ENCODE data around the gene UACA. TPM values are rescaled to one million over a fixed set of nuclear protein-coding genes. Genes with fewer than 3 reads are reported as not detected.

UACA gene
- total RNA-seq, 4 donors from 2014 or later: 35.9 to 78.9 (median 50.5) TPM

GRCh38 chr15:70802629-70803028 is 39.3 kb upstream of the UACA start:
- H3K4me1 ChIP-seq: peaks cover 0 to 25% (median 15%) of the 10 kb centered on the region in 3 donors
- ATAC-seq: no peak
- WGBS, 2 donors (ENCODE audit: low coverage in 1 of 2): 67 to 81% methylated on average over 3 to 4 of the region's 4 CpGs
- no peaks in the 10 kb centered on the region for H3K9me3 ChIP-seq
- TF ChIP-seq CTCF (IDR thresholded peaks at IDR 0.05): no peak
- no peak for TF ChIP-seq POLR2AphosphoS5 (IDR thresholded peaks at IDR 0.05)
- H3K4me3 ChIP-seq: no peak overlapping the region
- H3K27me3 ChIP-seq: no peaks in the 10 kb centered on the region
- no peak overlapping the region for H3K27ac ChIP-seq
- no peaks in the 10 kb centered on the region for H3K36me3 ChIP-seq

DNA sequence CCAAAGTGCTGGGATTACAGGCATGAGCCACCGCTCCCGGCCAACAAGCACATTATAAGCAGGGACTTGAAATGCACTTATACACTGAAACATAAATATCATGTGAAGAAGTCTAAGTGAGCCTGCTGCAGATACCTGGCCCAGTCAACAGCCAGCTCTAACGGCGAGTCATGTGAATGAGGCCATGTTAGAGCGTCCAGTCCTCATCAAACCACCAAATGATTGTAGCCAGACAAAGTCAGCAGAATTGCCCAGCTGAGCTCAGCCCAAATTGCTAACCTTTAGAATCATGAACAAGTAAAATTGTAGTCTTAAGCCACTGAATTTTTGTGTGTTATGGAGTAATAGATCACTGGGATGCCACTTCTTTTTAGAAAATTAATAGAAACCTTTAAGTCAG is 37.8 kb upstream of the UACA start:
- H3K4me1 ChIP-seq: peaks cover 0 to 20% (median 15%) of the 10 kb centered on the region in 3 donors
- H3K9me3 ChIP-seq: no peaks in the 10 kb centered on the region
- H3K27me3 ChIP-seq: no peaks in the 10 kb centered on the region
- H3K27ac ChIP-seq: peak overlapping the region in 3 of 4 donors; percentile 18 to 63 (median 44)
- H3K4me3 ChIP-seq: no peak overlapping the region
- WGBS, 2 donors (ENCODE audit: low coverage in 1 of 2): 100% methylated on average over 2 of the region's 5 CpGs; no CpG with 5 or more reads in 1 of the 2 donors
- no peaks in the 10 kb centered on the region for H3K36me3 ChIP-seq
- TF ChIP-seq CTCF (IDR thresholded peaks at IDR 0.05): no peak
- TF ChIP-seq POLR2A (IDR thresholded peaks at IDR 0.05): no peak
- TF ChIP-seq EP300 (IDR thresholded peaks at IDR 0.05): no peak
- no peak for TF ChIP-seq POLR2AphosphoS5 (IDR thresholded peaks at IDR 0.05)
- no peak for ATAC-seq

- peak overlapping the region in 3 of 4 donors; percentile 44 to 72 (median 63) for H3K27ac ChIP-seq
- no peaks in the 10 kb centered on the region for H3K27me3 ChIP-seq
- peak; percentile 64 for ATAC-seq
- H3K4me3 ChIP-seq: no peak overlapping the region
- H3K4me1 ChIP-seq: peaks cover 0 to 20% (median 15%) of the 10 kb centered on the region in 3 donors
- no peaks in the 10 kb centered on the region for H3K36me3 ChIP-seq
- TF ChIP-seq POLR2A (IDR thresholded peaks at IDR 0.05) (no peak), POLR2AphosphoS5 (IDR thresholded peaks at IDR 0.05) (peak; percentile 44), CTCF (IDR thresholded peaks at IDR 0.05) (no peak)
- 70 to 75% methylated on average over 1 to 7 of the region's 9 CpGs for WGBS, 2 donors (ENCODE audit: low coverage in 1 of 2)
- H3K9me3 ChIP-seq: no peaks in the 10 kb centered on the region
Observed at GRCh38 chr15:70799667-70800450, 36.5 kb upstream of the UACA start.

DNA sequence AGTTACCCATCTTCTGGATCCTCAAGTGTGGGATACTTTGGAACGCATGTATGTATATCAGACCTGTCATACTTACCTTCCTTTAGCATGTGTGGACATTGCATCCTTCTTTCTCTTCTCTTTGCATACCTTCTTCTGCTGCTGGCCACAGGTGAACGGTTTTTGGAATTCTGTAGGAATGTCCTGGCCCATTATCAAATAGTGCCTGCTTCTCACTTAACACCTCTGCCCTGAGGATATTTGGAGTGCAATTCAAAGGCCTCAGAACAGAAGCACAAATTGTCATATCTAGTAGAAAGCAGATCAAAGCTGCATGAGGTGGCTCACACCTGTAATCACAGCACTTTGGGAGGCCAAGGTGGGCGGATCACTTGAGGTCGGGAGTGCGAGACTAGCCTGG is 34.1 kb upstream of the UACA start:
- no peak for ATAC-seq
- Histone ChIP-seq H3K27ac (no peak overlapping the region), H3K4me3 (no peak overlapping the region), H3K36me3 (no peaks in the 10 kb centered on the region), H3K9me3 (no peaks in the 10 kb centered on the region), H3K4me1 (peaks cover 0 to 20% (median 15%) of the 10 kb centered on the region in 3 donors), H3K27me3 (no peaks in the 10 kb centered on the region)
- TF ChIP-seq CTCF (IDR thresholded peaks at IDR 0.05): no peak
- no peak for TF ChIP-seq POLR2A (IDR thresholded peaks at IDR 0.05)
- no peak for TF ChIP-seq EP300 (IDR thresholded peaks at IDR 0.05)
- TF ChIP-seq POLR2AphosphoS5 (IDR thresholded peaks at IDR 0.05): no peak
- 95 to 100% methylated on average over 1 to 5 of the region's 5 CpGs for WGBS, 2 donors (ENCODE audit: low coverage in 1 of 2)
